GM12892 (cell line): ENCODE results near the gene MAGOH.

Experiments used
- POLR2A ChIP-seq: IDR thresholded peaks from 2 replicates; pipeline ENCODE4 v1.6.1; 2011; ENCODE audit warnings: low read depth, low read length, control low read depth
- POLR2AphosphoS5 ChIP-seq: IDR thresholded peaks from 2 replicates; pipeline ENCODE4 v1.6.1; 2011; ENCODE audit warnings: low read depth, low read length, control low read depth

- no peak for TF ChIP-seq POLR2AphosphoS5
- no peak for TF ChIP-seq POLR2A
Measured at GRCh38 chr1:53188099-53188498, 50.2 kb downstream of the MAGOH start.
